HG03045 (cell line): Measurements from ENCODE around the gene GABBR2.
"Not testable (repeated sequence)": the region's sequence is repeated elsewhere in the genome, so short reads cannot be mapped to it uniquely, and the experiment has no call there.

ENCODE experiments used
- ATAC-seq: cut with Tn5 transposase; IDR thresholded peaks from one replicate; pipeline ENCODE4 v1.9.1; 2021; ENCODE audit warnings: mild to moderate bottlenecking, moderate library complexity; ENCODE audit not compliant: unreplicated experiment

The GABBR2 gene

DNA sequence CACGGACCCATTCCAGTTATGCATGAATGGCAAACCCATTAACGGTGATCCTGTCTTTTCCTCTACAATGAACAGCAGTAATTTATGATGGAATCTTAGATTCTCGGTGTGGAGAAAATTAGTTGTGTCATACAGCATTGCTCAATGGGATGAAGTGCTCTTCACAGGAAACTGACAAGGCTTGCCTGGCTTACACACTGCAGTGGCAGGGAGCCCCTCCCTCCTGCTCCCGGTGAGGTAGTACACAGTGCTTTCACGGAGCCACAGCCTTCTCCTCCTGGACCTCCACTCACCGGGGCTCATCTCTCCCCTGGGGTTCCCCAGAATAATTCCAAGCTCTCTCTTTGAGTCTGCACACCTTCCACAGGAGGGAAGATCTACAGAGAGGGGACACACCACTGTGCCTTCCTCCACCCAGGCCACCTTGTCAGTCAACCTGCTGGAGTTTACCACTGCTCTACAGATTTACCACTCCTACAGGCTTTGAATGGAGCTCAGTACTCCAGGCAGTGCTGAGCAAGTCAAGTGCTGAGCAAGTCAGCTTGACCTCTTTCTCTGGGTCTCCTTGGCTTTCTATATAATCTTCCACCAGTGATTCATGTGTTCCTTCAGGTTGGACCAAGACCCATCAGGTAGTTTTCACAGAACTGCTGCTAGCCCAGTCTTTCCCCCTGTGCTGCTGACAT lies 394.2 kb downstream of the GABBR2 start:
- ATAC-seq, result no peak

DNA sequence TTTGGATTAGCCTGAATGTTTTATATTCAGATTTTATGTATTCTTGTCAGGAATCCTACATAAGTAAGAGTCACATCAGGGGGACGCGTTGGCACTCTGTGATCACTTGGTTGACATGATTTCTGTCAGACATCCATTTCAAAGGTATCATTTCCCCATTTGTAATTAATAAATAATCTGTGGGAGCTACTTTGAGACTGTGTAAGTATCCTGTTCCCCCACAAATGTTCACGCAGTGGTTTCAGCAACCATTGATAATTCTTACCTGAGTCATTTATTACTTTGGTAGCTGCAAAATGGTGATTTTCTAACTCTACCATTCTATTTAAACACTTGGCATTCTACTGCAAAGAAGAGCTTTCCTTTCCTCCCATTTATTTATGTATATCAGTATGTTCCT lies 396.4 kb downstream of the GABBR2 start:
- no peak for ATAC-seq

DNA sequence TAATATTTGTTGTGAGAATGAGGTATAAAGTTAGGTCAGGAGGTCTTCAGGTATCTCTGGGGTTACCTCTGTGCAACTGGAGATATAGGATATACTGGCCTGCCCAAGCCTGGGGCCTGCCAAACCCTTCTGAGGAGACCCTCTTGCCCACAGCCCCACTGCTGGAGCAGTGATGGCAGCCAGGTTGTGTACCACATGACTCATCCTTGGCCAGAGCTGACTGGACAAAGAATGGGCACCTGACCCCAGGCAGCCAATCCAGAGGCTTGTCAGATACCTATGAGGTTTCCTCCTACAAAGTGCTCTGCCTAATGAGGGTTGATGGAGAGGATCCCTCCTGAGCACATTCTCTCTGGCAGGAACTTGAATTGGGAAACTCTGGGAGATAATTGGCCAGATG lies 397.2 kb downstream of the GABBR2 start:
- no peak for ATAC-seq

DNA sequence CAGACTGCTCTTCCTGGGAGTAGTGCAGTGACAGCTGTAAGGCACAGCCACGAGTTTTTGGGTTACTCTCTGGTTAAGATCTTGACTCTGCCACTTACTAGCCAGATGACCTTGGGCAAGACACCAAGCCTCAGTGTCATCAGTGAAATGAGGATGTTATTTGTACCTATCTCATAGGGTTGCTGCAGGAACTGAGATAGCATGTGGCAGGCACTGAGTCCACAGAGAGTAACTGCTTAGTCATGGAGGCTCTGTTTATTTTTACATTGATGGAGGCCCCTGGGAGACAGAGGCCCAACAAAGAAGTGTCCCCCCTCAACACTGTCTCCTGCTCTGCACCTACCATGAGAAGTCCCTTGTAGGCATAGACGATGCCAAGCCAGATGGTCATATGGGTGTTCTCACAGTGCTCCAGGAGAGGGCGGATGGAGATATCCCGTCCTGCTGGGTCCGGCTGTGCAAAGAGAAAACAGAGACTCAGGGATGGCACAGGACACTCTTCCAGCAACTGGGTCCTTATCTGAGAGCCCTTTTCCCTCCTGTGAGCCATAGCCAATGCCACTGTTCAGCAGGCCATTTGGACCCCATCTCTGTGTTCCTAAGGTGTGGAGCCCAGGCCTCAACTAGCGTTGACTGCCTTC lies 397.9 kb downstream of the GABBR2 start:
- no peak for ATAC-seq

DNA sequence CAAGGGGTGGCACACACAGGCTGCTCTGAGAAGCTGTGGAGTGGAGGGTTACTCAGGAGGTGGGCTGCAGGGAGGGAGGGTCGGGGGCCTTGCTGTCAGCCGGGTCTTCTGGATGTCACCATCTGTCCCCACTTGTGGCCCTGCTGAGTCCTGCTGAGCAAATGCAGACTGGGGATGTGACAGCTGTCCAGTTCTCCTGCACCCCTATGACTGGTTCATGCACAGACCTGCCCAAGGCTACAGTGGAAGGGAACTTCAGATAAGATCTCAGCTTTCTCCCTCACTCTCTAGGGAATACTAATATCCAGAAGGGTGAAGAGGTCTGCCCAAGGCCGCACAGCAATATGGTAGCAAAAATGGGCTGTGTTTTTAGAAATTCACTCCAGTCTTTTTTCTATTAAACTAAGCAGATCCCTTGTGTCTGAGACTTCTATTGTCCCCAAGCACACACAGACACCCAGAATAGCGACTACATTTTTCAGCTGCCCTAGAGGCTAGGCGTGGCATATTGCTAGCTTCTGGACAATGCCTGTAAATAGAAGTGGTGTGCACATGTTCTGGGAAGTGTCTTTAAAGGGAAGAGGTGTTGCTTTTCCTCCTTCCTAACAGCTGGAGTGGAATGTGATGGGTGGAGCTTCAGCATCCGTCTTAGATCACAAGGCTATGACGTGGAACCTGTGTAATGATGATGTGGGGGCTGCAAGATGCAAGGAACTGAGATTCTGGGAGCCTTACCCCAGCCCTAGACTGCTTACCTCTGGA lies 402.2 kb downstream of the GABBR2 start:
- no peak for ATAC-seq

DNA sequence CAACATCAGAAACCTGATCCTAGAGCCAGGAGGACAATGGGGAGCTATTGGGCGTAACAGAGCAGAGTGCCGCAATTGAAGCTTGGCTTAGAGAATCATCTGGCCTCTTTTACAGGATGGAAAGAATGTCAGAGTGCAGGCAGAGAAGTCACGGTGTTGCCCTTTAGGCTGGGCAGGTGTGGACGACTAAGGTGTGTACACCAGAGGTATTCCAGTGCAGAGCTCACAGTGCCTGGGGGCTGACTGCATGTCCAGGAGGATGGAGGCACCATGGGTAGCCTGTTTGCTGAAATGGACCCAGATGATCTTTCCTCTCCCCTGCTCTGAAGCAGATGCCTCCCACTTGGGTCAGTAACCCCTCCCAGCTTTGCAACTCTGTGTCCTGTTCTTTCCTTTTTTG lies 404.4 kb downstream of the GABBR2 start:
- no peak for ATAC-seq

DNA sequence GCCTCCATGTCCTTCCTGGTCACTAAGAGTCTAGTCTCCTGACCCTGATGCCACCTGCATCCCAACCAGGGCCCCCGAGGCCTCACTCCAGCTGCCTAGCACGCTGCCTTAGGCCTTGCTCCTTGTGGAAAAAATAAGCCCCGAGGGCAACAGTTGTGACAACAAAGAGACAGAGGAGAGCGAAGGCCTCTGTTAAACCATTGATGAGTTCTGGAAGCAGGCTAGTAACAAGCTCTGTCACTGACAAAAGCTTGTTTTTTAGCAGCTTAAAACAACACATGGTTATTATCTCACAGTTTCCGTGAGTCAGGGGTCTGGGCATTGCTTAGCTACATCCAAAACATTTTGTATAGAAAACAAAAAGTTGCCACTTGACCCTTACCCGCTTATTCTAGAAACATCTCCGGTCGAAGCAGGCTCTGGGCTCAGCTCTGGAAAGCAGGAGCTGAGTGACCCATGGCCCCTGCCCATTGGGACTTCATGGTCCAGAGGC lies 405.1 kb downstream of the GABBR2 start:
- ATAC-seq, result no peak

DNA sequence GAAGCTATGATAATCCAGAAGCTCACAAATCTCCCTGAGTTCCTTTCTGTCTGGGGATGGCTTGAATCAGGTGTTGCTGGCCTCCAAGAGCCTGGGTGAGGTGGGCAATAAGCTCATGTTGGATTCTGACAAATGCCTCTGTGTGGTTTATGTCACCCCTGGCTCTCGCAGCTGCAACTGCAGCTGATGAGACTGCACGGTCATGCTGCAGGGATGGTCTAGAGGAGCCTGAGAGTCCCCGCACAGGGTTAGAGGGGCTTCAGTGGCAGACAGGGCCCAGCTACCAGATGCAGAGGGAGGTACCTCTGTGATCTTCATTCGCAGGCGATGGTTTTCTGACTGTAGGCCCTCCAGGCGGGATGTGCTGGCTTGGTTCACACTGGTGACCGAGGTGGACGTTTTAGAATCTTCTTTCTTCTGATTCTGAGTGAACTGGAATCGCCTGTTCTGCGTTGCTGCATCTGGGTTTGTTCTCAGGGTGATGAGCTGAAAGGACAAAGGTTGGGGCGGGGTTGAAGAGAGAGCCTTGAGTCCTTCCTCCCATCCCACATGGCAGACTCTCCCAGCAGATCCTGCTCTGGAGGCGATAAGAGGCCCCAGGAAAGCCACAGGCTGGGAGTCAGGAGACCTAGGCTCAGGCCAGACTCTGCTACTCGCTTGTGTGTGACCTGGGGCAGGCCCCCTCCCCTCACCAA lies 405.6 kb downstream of the GABBR2 start:
- ATAC-seq, result no peak

DNA sequence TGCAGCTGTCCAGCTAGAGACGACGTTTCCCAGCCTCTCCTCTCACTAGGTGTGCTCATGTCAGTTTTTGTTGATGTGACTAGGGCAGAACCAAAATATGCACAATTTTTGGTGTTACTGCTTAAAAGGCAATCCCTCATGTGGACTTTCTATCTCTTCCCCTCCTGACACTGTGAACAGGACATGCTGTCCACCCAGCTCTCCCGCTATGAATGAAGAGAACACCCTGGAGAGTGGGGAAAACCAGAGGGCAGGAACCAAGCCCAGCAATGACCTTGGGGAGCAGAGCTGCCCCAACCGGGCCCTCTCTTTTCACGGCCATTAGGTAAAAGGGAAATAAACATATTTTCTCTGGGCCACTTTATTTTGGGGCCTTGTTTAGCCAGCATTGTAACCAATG lies 406.6 kb downstream of the GABBR2 start:
- no peak for ATAC-seq

DNA sequence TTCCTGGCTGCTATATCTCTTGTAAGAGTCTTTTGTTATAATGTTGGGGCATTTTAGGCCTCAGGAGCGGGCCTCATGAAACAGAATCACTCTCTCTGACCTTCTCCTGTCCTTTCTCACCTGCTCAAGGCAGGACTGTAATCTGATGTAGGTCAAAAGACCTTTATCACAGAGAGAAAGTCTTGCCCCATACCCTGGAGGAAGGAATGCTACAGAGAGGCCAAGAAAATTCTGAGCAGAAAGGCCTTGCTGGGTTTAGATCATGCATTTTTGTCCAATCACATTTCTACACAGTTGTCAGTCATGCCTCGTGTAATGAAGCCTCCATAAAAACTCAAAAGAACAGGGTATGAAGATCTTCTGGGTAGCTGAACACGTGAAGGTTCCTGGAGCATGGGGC lies 408.1 kb downstream of the GABBR2 start:
- ATAC-seq, result no peak

DNA sequence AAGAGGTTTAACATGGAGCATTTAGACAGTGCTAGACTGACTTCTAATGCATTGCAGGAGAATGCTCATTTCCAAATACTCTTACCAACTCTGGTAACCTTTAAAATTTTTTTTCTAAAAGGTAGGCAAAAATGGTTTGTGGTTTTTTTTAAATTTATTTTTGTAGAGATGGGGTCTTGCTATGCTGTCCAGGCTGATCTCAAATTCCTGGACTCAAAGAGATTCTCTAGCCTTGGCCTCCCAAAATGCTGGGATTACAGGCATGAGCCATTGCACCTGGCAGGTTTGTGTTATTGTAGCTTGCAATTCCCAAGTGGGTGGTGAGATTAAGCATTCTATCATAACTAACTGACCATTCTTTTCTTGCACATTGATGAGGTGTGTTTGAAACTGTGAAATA lies 410.3 kb downstream of the GABBR2 start:
- ATAC-seq, result no peak

DNA sequence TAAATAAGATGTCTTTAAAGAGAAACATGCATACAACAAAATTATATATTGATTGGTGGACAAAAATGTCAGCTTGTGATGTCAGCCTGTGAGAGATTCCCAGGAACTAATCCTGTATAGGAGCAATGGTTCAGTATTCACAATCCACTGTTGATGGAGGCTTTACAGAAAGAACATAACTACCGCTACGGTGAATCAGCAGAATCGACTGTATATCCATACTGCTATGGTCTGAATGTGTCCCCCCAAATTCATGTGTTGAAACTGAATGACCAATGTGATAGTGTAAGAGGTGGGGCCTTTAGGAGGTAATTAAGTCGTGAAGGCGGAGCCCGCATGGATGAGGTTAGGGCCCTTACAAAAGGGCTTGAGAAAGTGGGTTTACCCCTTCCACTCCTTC lies 412.9 kb downstream of the GABBR2 start:
- ATAC-seq, result no peak

DNA sequence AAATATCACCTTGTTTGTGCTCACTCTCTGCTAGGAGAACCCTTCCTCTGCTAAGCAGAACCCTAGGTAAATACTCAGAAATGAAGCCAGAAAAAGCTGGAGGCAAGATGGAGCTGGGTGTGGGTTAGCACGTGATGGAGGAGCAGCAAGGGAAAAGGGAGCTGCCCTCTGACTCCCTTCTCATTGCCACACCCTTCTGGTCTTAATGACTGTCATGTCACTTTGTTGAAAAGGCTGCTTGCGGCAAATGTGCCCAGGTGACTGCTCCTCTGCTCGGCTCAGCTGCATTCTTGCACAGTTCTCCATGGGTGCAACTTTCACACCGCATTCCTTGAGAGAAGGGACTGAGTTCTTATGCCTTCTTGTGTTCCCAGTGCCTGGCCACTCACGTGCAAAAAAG lies 416.9 kb downstream of the GABBR2 start:
- ATAC-seq, result no peak

DNA sequence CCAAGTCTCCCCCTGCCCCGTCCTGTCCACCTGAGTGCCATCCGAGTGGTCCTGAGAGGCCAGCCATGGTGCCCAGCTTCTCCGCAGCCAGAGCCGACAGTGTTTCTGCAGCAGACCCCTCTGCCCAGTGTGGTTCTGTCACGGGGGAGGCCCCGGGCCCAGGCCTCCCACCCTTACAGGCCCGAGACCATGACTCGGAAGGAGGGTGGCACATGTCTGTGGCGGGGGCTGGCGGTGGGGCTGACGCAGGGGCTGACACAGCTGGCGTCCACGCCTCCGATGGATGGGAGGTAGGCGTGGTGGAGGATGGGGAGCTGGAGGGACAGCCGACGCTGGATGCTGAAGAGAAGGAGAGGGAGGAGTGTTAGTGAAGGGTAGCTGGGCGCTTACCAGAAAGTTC lies 418.3 kb downstream of the GABBR2 start:
- ATAC-seq, result no peak

DNA sequence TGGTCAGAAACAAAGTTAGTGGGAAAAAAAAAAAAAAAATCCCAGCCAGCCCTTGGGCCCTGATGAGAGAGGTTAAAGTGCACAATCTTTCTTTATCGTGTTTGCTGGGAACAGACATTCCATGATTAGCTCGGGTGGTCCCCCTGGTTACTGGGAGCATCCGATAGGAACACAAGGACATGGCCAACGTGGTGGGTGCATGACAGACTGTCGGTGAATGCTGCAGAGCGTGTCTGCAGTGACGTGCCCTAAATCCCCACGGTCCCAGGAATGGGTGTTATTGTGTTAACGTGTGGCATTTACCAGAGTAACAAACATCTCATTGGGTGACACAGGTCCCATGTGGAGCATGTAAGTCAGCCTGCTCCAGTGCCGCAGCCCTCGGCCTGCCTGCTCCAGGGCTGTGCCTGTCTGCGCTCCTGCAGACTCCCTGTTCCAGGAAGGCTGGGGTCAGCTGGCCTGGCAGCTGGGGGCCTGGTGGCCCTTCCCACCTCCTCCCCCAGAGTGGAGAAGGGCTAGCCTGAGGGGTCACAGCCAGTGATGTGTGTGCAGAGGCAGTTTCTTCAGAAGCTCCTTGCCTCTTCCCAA lies 419.0 kb downstream of the GABBR2 start:
- ATAC-seq, result no peak

DNA sequence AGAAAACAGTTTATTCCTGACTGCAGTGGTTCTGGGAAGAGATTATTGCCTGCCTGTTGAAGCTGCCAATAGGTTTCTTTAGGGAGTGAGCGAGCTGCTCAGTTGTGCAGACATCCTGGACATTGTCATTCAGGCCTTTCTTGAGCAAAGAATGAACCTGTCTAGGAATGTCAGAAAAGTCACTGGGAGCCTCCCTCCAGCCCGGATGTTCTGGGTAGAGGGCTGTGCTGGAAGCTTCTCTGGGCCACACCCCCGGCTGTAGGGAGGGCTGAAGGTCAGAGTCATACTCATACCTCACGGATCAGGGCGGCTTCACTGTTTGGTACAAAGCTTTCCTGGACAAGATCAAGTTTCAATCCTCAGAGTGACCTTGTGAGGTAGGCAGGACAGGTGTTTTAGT lies 419.9 kb downstream of the GABBR2 start:
- no peak for ATAC-seq

DNA sequence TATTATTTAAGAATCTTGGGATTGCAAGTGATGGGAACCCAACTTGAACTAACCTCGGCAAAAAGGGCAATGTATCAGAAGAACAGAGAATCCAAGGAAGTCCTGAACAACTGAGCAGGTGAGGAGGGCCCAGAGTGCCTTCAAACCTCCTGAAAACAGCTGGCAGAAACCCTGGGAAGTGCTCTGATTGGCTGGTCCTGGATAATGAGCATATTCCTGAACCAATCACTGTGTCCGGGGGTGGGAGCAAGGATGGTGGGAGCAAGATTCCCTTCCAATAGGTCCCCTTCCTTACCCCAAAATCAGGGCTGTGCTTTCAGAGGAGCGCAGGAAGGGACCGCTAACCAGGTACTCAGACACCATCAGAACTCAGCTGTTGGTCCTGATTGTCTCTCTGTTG lies 421.4 kb downstream of the GABBR2 start:
- ATAC-seq, result no peak

DNA sequence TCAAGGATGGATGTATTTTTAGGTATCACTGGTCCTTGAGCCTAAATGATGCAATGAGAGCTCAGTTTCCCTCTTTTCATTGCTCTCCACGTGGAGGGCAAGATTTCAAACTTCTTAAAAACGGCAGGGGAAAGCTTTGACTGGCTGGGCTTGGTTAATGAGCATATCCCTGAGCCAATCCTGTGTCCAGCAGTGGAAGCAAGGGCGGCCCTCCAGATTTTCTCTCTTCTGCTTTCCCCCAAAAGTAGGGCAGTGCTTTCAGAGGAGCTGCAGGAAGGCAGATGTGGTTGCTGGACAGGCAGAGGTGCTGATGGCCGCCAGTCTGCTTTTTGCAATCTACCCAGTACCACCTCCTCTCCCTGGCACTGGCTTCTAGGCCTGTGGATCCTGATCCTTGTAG lies 423.3 kb downstream of the GABBR2 start:
- ATAC-seq, result no peak

DNA sequence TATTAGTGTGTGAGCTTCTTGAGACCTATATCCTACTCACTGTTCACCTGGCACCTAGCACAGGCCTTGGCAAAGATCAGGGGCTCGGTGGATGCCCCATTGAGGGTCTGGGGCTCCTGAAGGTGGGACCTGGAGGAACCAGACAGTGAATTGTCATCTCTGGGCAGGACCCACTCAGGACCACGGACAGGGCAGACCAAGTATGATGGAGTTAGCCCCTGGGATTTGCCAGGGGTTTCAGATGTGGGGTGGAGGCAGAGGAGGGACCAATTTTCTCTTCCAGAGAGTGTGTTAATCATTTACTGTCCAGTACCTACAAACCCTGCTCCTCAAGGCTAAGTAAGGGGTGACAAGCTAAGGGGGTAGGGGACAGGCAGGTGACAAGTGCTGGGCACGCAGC lies 424.0 kb downstream of the GABBR2 start:
- ATAC-seq, result no peak

DNA sequence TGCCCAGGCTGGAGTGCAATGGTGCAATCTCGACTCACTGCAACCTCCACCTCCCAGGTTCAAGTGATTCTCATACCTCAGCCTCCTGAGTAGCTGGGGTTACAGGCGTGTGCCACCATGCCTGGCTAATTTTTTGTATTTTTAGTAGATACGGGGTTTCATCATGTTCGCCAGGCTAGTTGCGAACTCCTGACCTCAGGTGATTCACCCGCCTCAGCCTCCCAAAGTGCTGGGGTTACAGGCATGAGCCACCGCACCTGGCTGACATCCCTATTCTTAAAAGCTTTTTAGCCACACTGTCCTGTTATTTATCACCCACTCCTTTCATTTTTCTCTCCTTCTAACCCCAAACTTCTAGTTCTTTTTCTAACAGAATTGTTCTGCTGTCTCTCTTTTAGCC lies 425.6 kb downstream of the GABBR2 start:
- ATAC-seq, result not testable (repeated sequence)

DNA sequence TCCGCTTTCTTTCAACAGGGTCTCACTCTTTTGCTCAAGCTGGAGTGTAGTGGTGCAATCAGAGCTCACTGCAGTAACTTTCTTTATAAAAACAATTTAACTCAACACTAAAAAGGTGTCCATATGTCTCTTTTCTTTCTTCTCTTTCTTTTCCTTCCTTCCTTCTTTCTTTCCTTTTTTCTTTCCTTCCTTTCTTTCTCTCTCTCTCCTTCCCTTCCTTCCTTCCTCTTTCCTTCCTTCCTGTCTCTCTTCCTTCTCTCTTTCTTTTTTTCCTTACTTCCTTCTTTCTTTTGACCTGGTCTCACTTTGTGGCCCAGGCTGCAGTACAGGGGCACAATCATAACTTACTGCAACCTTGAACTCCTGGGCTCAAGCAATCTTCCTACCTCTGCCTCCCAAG lies 427.5 kb downstream of the GABBR2 start:
- ATAC-seq, result no peak
